GM19468 (cell line): ENCODE results near the gene MGAT4B.

Experiments
- ATAC-seq: cut with Tn5 transposase; IDR thresholded peaks from one replicate; pipeline ENCODE4 v1.9.1; 2021; ENCODE audit warnings: mild to moderate bottlenecking, moderate library complexity, moderate number of reproducible peaks; ENCODE audit not compliant: unreplicated experiment; ENCODE audit errors: extremely low read depth

MGAT4B gene

DNA sequence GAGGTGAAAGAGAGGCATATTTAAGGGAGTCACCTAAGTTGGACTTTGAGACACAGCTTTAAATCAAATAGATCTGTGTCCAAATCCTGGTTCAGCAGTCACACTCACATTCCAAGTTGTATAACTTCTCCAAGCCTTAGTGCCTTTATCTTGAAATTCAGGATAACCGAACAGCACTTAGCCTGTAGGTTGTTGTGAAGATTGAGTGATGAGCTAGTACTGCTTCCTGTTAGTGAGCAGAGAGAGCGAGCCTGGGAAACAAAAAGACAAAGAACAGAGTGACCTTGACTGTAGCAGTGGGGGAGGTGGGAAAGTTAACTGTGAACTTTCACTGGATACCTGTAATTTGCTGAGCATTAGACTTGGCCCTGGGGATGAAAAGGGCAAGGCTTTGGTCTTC, 51.6 kb downstream of the MGAT4B start:
- no peak for ATAC-seq

GRCh38 chr5:179753971-179754370, 52.7 kb downstream of the MGAT4B start:
- no peak for ATAC-seq

GRCh38 chr5:179749857-179750508, 56.7 kb downstream of the MGAT4B start:
- ATAC-seq = no peak

- ATAC-seq = no peak
These were observed 58.9 kb downstream of the MGAT4B start for GRCh38 chr5:179747811-179748210.
